ENCODE results near the gene DUOXA2.

GRCh38 chr15:45144775-45145174 lies 30.6 kb downstream of the DUOXA2 start:
- no peak for TF ChIP-seq CTCF (IDR thresholded peaks at IDR 0.05; ENCODE audit: insufficient read depth, low read length, poor library complexity, severe bottlenecking)
- TF ChIP-seq EZH2phosphoT487 (conservative IDR thresholded peaks at IDR 0.05; ENCODE audit: low read length), result no peak

All from SU-DHL-6 (cell line).